HEK293 (cell line): ENCODE results near the gene IL23A.

Source experiments
- HOXA7 ChIP-seq: sonication (generic); formaldehyde crosslinking; IDR thresholded peaks from 2 replicates; pipeline ENCODE4 v1.8.1; 2022; ENCODE audit warnings: missing genetic modification reagents, borderline replicate concordance
- ZBTB7A ChIP-seq: fragments of 450-650 bp; formaldehyde crosslinking; IDR thresholded peaks from 2 replicates; pipeline ENCODE4 v1.5.1; 2016; ENCODE audit warnings: low read depth, missing biosample characterization, missing genetic modification characterization

DNA sequence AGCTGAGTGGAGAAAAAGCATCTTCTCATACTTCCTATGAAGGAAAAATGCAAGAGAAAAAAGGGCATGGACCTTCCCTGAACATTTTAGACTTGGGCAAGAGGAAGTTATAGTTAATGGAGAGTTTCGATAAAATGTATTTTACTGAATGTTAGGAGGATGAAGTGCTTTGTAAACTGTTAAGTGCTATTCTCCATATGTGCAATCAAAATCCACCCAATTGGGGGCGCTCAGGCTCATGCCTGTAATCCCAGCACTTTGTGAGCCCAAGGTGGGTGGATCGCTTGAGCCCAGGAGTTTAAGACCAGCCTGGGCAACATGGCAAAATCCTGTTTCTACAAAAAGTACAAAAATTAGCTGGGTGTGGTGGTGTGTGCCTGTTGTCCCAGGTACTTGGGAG lies 21.0 kb upstream of the IL23A start:
- TF ChIP-seq HOXA7 (CRISPR knock-in tag), result no peak
- no peak for TF ChIP-seq ZBTB7A (tag by site-specific recombination)
